SK-MEL-5 (cell line): ENCODE data around the gene ATRIP. TPM values are rescaled to one million over a fixed set of nuclear protein-coding genes. Genes with fewer than 3 reads are reported as not detected.

ENCODE experiments used
- DNase-seq: peaks from one replicate; pipeline ENCODE4 v3.0.0-alpha.2; 2016; ENCODE audit warnings: low read depth, low spot score
- in situ Hi-C: cut with HindIII; loops from 2 replicates; pipeline ENCODE4 v1.10.0; 2016; ENCODE audit warnings: low sequenced_read_pairs, high pct_unique_total_duplicates, low pct_unique_long_range_greater_than_20kb
- total RNA-seq: library from RNA; depleted of rRNA; stranded (reverse); fragments of >200 nt; shearing (Covaris generic); gene quantifications from 2 replicates; pipeline ENCODE4 v1.2.3, GENCODE V29; 2014

The ATRIP gene
- total RNA-seq, 1 experiment from 2014 or later: 7.7 TPM

- DNase-seq: no peak
- in situ Hi-C loops: no loop called here
Measured at GRCh38 chr3:48407542-48408099, 38.9 kb upstream of the ATRIP start.

DNA sequence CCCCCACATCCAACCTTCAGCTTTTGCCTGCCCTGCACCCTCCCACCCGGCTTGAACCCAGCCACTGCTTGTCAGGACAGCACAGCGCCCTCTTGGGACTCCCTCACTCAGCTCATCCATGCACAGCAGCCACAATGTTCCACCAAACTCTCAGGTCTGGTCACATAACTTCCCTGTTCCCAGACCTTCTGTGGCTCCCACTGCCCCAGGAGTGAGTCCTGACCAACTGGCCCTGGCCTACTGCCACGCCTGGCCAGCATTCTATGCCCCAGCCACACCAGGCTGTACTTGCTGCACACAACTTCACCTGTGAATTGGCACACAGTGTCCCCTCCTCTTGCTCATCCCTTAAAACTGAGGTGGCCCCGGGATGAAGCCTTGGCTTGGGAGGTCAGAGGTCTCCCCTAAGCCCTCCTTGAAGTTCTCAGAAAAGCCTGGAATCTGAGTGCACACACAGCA is 37.7 kb upstream of the ATRIP start:
- in situ Hi-C loops: no loop called here
- no peak for DNase-seq

- DNase-seq: no peak
- in situ Hi-C loops: no loop called here
Measured at GRCh38 chr3:48409291-48410201, 37.0 kb upstream of the ATRIP start.

DNA sequence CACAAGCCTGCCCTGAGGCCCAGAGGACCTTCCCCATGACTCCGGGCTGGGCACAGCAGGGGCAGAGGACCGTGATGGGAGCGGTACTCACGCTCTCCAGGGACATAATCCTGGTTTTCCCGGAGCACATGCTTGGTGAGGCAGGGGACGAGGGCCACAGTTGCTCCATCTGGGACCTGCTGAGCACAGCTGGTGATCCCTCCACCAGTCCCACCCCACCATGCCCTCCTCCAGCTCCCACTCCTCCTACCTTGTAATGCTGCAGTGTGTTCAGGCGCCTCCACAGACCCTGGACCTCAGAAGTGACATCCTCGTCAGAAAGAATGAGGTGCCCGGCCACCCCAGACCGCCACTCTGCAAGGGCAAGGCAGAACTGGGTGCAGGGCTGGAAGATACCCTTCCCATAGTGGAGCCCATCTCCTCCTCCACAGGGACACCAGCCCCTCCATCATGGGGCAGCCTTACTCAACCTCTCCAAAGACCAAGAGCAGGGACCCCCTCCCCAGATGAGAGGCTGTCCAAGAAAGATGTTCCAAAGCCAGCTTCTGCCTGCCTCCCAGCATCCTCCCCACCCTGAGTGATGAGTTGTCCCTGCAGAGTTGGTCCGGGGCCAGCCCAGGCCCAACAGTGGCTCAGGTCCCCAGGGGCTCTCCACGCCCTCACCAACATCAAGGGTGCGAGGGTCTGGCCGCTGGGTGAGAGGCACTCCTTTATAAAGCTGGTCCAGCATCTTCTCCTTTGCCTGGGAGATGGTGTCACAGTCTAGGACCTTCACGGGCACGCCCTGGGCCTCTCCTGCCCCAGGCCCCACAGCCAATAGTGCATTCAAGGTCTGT is 36.1 kb upstream of the ATRIP start:
- DNase-seq: no peak
- in situ Hi-C loops: no loop called here

- in situ Hi-C loops: no loop called here
- DNase-seq: no peak
Measured at GRCh38 chr3:48411041-48411588, 35.4 kb upstream of the ATRIP start.

- in situ Hi-C loops: no loop called here
- no peak for DNase-seq
Measured at GRCh38 chr3:48411606-48412374, 34.7 kb upstream of the ATRIP start.

DNA sequence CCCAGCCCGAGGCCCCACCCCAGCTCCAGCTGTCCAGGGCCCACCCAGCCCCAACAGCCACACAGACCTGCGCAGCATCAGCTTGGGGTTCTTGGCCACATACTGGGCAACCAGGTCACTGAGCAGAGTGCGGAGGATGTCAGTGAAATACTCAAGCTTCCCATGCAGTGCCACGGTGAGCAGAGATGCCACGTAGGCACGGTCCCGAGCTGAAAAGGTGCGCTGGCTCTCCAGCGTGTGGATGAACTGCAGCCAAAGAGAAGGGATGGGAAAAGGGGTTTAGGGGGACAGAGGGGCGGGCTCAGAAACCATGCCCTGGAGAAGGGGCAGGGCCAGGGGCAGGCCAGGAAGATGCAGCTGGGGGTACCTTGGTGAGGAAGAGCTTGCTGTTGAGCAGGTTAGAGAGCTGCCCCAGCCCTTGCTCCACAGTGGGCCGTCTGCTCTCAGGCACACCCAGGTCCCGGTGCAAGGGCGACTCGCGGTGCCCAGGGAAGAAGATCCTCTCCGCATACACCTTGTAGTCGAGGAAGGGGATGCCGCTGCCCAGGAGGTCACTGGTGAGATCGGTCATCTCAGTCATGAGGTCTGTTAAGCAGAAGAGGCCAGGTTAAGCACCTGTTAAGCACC is 34.0 kb upstream of the ATRIP start:
- in situ Hi-C loops: no loop called here
- no peak for DNase-seq

DNA sequence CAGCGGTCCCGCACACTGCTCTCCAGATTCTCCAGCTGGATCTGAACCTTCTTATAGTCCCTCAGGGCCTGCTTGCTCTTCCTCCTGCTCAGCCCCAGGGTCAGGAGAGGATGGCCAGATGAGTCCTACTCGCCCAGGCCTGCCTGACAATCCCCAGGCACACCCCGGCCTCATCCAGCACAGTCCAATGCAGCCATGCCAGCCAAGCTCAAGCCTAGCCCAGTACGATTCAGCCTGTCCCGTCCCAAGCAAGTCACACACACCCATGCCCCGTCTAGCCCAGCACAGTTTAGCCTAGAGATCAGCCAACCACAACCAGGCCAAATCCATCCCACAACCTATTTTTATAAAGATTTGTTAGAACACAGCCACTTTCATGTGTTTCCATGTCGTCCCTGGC is 33.5 kb upstream of the ATRIP start:
- in situ Hi-C loops: no loop called here
- no peak for DNase-seq

GRCh38 chr3:48413611-48414010 is 32.9 kb upstream of the ATRIP start:
- DNase-seq: no peak
- in situ Hi-C loops: no loop called here

- no peak for DNase-seq
- in situ Hi-C loops: no loop called here
Measured at GRCh38 chr3:48414376-48415250, 31.9 kb upstream of the ATRIP start.

- in situ Hi-C loops: no loop called here
- no peak for DNase-seq
Measured at GRCh38 chr3:48415251-48415953, 31.1 kb upstream of the ATRIP start.

DNA sequence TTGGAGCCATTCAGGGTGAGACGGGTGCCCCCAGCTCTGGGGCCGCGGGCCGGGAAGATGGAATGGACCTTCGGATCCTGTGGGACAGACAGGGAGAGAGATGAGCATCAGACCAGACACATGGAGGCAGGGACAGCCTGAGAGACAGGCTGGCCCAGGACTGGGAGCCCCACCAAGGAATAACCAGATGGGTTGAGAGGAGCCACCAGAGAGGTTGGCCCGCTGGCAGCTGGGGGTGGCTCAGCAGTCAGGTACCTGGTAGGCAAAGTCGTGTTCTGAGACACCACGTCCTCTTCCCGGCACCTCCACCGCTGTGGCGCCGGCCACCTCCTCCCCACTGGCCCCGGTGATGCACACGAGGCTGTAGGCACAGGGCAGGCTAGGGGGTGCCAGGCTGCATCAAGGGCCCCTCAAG is 30.4 kb upstream of the ATRIP start:
- in situ Hi-C loops: no loop called here
- DNase-seq: no peak

GRCh38 chr3:48416546-48416945 is 30.0 kb upstream of the ATRIP start:
- DNase-seq: no peak
- in situ Hi-C loops: no loop called here

GRCh38 chr3:48417529-48418108 is 28.9 kb upstream of the ATRIP start:
- in situ Hi-C loops: no loop called here
- DNase-seq: no peak

DNA sequence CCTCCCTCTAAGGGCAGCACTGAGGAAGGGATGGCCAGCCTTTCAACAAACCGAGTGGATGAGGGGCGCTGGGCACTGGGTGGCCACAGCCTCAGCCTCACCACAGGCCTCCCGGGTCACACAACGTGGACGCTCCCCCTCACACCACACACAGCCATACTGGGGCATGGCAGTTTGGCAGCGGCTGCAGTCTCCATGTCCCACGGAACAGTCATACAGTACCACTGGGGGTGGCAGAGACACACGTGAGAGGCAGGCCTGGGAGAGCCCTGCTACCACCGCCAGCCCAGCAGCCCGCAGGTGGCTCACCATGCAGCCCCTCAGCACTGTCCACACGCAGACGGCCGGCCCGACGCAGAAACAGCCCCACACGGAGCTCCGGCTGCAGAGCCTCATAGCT is 28.4 kb upstream of the ATRIP start:
- DNase-seq: no peak
- in situ Hi-C loops: no loop called here
